OCI-LY1 (cell line): Measurements from ENCODE around the gene LMTK2.

Source experiments
- EZH2 ChIP-seq: fragments of 200-600 bp; sonication (generic), shearing (Covaris generic); IDR thresholded peaks from 2 replicates; pipeline ENCODE4 v1.8.0; 2017; ENCODE audit warnings: borderline replicate concordance, mixed run types, mild to moderate bottlenecking, antibody characterized with exemption, low read length, moderate library complexity, mixed read lengths
- TF ChIP-seq, protein P1 (sequence below): fragments of 200-600 bp; sonication (generic), shearing (Covaris generic); IDR thresholded peaks from 2 replicates; pipeline ENCODE4 v1.5.1; 2017; ENCODE audit warnings: mild to moderate bottlenecking, antibody characterized with exemption, low read length, moderate library complexity, mixed read lengths

DNA sequence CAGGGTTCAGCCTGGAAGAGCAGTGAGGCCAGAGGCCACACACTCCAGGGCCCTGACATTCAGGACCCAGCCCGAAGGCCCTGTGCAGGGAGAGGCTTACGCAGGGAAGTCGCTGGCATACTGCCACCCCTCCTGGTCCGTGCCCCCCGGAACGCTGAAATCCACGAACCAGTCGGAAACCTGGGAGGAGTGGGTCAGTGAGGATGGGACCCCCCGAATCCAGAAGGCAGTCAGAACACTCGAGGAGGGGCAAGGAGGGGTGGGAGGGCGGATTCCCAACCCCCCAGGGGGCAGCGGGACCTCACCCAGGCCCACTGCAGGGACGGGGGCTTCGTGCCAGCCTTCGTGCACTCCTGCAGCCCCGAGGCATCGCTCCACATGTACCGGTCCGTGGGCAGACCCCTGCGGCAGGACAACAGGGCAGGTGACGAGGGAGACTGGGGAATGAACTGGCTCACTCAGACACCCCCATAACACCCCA, 118.1 kb downstream of the LMTK2 start:
- TF ChIP-seq, protein P1, sequence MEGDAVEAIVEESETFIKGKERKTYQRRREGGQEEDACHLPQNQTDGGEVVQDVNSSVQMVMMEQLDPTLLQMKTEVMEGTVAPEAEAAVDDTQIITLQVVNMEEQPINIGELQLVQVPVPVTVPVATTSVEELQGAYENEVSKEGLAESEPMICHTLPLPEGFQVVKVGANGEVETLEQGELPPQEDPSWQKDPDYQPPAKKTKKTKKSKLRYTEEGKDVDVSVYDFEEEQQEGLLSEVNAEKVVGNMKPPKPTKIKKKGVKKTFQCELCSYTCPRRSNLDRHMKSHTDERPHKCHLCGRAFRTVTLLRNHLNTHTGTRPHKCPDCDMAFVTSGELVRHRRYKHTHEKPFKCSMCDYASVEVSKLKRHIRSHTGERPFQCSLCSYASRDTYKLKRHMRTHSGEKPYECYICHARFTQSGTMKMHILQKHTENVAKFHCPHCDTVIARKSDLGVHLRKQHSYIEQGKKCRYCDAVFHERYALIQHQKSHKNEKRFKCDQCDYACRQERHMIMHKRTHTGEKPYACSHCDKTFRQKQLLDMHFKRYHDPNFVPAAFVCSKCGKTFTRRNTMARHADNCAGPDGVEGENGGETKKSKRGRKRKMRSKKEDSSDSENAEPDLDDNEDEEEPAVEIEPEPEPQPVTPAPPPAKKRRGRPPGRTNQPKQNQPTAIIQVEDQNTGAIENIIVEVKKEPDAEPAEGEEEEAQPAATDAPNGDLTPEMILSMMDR: no peak
- no peak for TF ChIP-seq EZH2
